SK-N-SH treated with all-trans-retinoic acid at 6 μM for 48 hours (cell line): ENCODE results near the gene MFN2.

Experiments used
- ISL1 ChIP-seq: fragments of 250-450 bp; sonication (Bioruptor Pico); IDR thresholded peaks from 2 replicates; pipeline ENCODE4 v2.1.2; 2022; ENCODE audit warnings: mild to moderate bottlenecking, moderate library complexity
- OSR1 ChIP-seq: fragments of 250-450 bp; sonication (Bioruptor Pico); IDR thresholded peaks from 2 replicates; pipeline ENCODE4 v1.8.0; 2022; ENCODE audit warnings: moderate library complexity, mild to moderate bottlenecking, inconsistent platforms
- ZFP3 ChIP-seq: fragments of 250-450 bp; sonication (Bioruptor Pico); IDR thresholded peaks from 2 replicates; pipeline ENCODE4 v1.5.0; 2020; ENCODE audit warnings: mild to moderate bottlenecking, moderate library complexity
- ZFP30 ChIP-seq: fragments of 450-650 bp; formaldehyde crosslinking; IDR thresholded peaks from 2 replicates; pipeline ENCODE4 v1.5.0; 2022; ENCODE audit warnings: mild to moderate bottlenecking, moderate library complexity
- TF ChIP-seq, protein P1 (sequence below): fragments of 250-450 bp; sonication (Bioruptor Pico); IDR thresholded peaks from 2 replicates; pipeline ENCODE4 v1.8.0; 2020; ENCODE audit warnings: mild to moderate bottlenecking, moderate library complexity, borderline replicate concordance

DNA sequence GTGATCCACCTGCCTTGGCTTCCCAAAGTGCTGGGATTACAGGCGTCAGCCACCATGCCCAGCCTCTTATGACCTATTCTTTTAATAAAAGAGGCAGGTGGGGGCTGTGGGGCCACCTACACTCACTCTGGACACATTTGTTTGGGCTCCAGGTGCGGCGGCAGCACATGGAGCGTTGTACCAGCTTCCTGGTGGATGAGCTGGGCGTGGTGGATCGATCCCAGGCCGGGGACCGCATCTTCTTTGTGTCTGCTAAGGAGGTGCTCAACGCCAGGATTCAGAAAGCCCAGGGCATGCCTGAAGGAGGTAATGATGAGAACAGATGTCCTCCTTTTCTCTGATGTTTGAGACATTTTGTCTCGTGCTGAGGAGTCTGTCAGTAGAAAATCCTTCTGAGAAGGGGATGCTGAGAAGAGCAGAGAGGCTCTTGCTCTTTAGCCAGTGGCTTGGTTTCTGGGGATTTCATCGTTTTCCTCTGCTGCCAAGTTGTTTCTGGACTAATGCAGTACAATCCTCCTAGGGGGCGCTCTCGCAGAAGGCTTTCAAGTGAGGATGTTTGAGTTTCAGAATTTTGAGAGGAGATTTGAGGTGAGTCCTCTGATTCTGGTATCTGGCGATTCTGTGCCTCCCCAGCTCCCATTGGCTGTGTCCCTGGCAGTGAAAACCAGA lies 21.1 kb downstream of the MFN2 start:
- TF ChIP-seq, protein P1, sequence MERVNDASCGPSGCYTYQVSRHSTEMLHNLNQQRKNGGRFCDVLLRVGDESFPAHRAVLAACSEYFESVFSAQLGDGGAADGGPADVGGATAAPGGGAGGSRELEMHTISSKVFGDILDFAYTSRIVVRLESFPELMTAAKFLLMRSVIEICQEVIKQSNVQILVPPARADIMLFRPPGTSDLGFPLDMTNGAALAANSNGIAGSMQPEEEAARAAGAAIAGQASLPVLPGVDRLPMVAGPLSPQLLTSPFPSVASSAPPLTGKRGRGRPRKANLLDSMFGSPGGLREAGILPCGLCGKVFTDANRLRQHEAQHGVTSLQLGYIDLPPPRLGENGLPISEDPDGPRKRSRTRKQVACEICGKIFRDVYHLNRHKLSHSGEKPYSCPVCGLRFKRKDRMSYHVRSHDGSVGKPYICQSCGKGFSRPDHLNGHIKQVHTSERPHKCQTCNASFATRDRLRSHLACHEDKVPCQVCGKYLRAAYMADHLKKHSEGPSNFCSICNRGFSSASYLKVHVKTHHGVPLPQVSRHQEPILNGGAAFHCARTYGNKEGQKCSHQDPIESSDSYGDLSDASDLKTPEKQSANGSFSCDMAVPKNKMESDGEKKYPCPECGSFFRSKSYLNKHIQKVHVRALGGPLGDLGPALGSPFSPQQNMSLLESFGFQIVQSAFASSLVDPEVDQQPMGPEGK: no peak
- TF ChIP-seq ZFP3: no peak
- no peak for TF ChIP-seq OSR1 (CRISPR knock-in tag)
- no peak for TF ChIP-seq ISL1 (CRISPR knock-in tag)
- no peak for TF ChIP-seq ZFP30 (CRISPR knock-in tag)
